ENCODE data around the gene PDLIM7. TPM values are rescaled to one million over a fixed set of nuclear protein-coding genes. Genes with fewer than 3 reads are reported as not detected.

Gene PDLIM7
- total and polyA plus RNA-seq, 2 donors (not counting 3 experiments of a cell fraction or from before 2014, with no cell fraction given), result 314 to 318 TPM

GRCh38 chr5:177440990-177441780, 56.2 kb downstream of the PDLIM7 start:
- TF ChIP-seq, protein P1, sequence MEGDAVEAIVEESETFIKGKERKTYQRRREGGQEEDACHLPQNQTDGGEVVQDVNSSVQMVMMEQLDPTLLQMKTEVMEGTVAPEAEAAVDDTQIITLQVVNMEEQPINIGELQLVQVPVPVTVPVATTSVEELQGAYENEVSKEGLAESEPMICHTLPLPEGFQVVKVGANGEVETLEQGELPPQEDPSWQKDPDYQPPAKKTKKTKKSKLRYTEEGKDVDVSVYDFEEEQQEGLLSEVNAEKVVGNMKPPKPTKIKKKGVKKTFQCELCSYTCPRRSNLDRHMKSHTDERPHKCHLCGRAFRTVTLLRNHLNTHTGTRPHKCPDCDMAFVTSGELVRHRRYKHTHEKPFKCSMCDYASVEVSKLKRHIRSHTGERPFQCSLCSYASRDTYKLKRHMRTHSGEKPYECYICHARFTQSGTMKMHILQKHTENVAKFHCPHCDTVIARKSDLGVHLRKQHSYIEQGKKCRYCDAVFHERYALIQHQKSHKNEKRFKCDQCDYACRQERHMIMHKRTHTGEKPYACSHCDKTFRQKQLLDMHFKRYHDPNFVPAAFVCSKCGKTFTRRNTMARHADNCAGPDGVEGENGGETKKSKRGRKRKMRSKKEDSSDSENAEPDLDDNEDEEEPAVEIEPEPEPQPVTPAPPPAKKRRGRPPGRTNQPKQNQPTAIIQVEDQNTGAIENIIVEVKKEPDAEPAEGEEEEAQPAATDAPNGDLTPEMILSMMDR (IDR thresholded peaks at IDR 0.05; ENCODE audit: extremely low read depth in 1 of 2, insufficient read depth in 1 of 2, low read depth in 1 of 2, low read length in 2 of 2), result no peak
- TF ChIP-seq POLR2AphosphoS5 (IDR thresholded peaks at IDR 0.05; ENCODE audit: insufficient read depth, low read depth, low read length) (no peak), MYC (IDR thresholded peaks at IDR 0.05; ENCODE audit: low read depth, low read length) (no peak), GATA2 (IDR thresholded peaks at IDR 0.05; ENCODE audit: insufficient read depth, insufficient read length, low read depth, low read length) (no peak)
- no peak overlapping the region for H3K4me2 ChIP-seq (ENCODE audit: insufficient read depth, low read length)

More at GRCh38 chr5:177440990-177441780, 56.2 kb downstream of the PDLIM7 start:
- FAIRE-seq, result no peak
- Histone ChIP-seq H3K4me3 (replicated peaks in 1 of 3; ENCODE audit: insufficient read depth in 1 of 3, low read depth in 1 of 3, low read length in 3 of 3) (no peak overlapping the region), H3K4me1 (ENCODE audit: control insufficient read depth, extremely low read depth, insufficient read depth, low read length) (peaks cover 3% of the 10 kb centered on the region), H4K20me1 (replicated peaks; ENCODE audit: control insufficient read depth, extremely low read depth, insufficient read depth, low read length) (no peaks in the 10 kb centered on the region), H3K79me2 (ENCODE audit: control insufficient read depth, insufficient read depth, low read length) (no peaks in the 10 kb centered on the region), H2AFZ (ENCODE audit: low read depth, low read length) (no peak overlapping the region), H3K9ac (replicated peaks; ENCODE audit: extremely low read depth, insufficient read depth, low read length) (no peak overlapping the region), H3K9me1 (replicated peaks; ENCODE audit: control insufficient read depth, extremely low read depth, insufficient read depth, low read length) (no peaks in the 10 kb centered on the region), H3K9me3 (replicated peaks; ENCODE audit: control insufficient read depth, insufficient read depth, low read length) (no peaks in the 10 kb centered on the region), H3K36me3 (ENCODE audit: control insufficient read depth in 2 of 2, extremely low read depth in 1 of 2, insufficient read depth in 2 of 2, low read length in 2 of 2) (peaks cover 0 to 5% of the 10 kb centered on the region in 2 experiments), H3K27ac (ENCODE audit: insufficient read depth, low read depth, low read length) (no peak overlapping the region), H3K27me3 (ENCODE audit: control insufficient read depth in 2 of 2, insufficient read depth in 2 of 2, low read length in 2 of 2) (no peaks in the 10 kb centered on the region)
- BruUV-seq (replicated peaks), result no TSS peak
- intact Hi-C loops (cut with micrococcal nuclease) (no loop called here), dilution Hi-C loops (cut with MboI; ENCODE audit: extremely low pct_ligation_motif_present, low sequenced_read_pairs) (no loop called here)
- CTCF ChIA-PET, result interaction anchor here (1.0 to 2.5 kb wide), 5 partner anchors 14 to 71 kb away, joined by 3 to 10 read pairs (median 3); partner anchors contain the start of gene GRK6
- POLR2A ChIA-PET, result no interaction called here
- no peak for DNase-seq (ENCODE audit: low read depth, low spot score)
